Stimulated activated CD4-positive, alpha-beta T cell treated with anti-CD3 and anti-CD28 coated beads, Interleukin-2, amount 100 ng/mL, for 4 hours (primary cell): ENCODE results near the gene SHROOM1.

ENCODE experiments used
- DNase-seq: peaks from one replicate; pipeline ENCODE4 v3.0.0-alpha.2; 2020; ENCODE audit warnings: low read depth

Gene SHROOM1

GRCh38 chr5:132850066-132850465 is 19.6 kb upstream of the SHROOM1 start:
- no peak for DNase-seq

DNA sequence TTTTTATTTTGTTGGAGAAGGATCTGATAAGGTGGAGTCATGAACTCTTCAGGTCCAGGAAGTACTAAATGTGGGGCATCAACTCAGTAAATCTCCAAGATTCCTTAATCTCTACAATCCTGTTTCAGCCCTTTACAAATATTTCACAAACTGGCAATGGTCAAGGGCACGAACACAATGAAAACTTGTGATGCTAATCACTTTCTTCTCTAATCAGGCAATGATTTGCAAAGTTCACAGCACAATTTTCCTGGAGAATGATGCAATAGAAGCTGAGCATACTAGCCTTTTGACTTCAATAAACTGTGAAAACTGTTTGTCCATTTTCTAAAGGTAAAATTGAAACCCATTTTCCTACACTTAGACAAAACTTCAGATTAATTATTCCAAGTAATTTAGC is 18.9 kb upstream of the SHROOM1 start:
- no peak for DNase-seq

DNA sequence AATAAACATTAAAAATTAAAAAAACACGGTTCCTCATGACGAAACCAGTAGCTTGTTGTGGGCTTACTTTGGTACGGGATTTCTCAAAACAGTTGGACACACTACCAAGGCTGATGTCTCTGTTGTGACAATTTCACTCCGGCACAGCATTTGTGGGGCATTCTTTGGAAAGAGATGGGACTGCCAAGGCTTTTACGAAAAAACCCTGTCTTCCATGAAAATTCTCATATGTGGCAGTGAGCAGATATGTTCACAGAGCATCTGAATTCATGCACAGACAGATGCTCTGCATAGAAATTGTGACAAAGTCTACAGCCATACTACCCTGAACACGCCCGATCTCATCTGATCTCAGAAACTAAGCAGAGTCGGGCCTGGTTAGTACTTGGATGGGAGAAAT is 17.8 kb upstream of the SHROOM1 start:
- DNase-seq = no peak

GRCh38 chr5:132841305-132841704 is 10.9 kb upstream of the SHROOM1 start:
- DNase-seq = no peak

DNA sequence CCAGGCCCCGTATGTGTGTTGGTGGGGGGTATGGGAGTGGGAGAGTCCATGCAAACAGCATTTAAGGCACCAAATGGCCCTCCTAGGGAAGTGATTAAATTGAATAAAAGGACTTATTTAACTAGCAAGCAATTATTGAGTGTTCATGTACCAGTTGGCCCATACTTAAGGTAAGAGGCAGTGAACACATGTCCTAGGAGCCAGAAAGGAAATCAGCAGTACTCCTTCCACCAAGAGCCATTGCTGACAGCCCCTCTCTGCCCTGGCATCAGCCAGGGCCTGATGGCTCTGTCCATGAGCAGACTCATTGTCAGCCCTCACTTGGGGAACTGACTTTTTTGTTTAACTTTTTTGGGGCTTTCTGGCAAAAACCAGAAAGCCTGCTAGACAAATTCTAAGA is 10.4 kb upstream of the SHROOM1 start:
- DNase-seq = no peak

DNA sequence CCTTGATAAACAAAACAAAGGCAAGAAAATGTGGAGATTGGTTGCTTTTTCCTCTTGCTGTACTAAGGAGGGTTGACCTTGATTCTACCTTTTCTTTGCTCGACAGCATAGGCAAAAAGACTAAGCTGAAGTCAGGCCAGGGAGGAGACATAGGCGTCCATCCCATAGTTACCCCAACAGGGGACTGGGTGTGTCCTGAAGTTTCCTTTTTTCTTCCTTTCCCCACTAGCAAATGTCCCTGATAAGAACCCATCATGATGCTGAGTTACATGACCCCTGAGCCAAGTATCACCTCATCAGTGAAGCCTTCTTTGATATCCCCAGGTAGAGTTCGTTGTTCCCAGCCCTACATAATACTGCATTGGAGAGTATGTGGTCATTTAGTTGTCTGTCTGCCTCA is 9.9 kb upstream of the SHROOM1 start:
- DNase-seq = no peak

GRCh38 chr5:132839426-132840301 is 9.2 kb upstream of the SHROOM1 start:
- no peak for DNase-seq

DNA sequence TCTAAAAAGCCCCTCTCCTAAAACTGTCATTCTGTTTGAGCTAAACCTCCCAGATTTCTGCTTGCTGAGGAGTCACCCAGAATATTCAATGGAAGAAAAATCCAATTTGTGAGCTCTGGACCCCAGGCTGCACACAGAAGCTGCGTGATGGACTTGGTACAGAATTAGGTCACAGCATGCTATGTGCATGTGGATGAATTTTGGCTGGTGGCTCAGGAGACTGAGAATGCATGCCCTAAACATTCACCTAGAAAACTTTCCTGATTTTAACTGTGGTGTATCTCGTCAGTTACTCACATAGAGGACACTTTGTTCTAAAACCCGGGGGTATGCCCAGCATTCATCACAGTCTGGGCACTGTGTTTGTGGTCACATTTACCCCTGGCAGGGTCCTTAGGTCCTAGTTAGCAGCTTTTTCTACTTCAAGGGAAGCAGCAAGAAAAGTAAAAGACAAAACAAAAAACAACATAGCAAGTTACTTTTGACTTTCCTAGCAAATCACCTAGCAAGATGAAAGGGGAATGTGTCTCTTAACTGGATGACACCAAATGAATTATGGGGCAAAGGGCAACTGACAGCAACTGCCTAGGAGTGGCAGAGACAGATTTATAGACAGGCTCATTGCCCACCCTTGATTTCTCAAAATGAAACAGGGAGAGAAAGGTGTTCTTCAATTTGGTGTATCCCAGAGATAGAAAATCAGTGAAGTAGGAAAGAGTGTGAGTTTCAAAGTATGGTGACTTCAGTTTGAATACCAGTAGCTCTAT is 8.3 kb upstream of the SHROOM1 start:
- no peak for DNase-seq

- no peak for DNase-seq
Measured at GRCh38 chr5:132837868-132838267, 7.4 kb upstream of the SHROOM1 start.

DNA sequence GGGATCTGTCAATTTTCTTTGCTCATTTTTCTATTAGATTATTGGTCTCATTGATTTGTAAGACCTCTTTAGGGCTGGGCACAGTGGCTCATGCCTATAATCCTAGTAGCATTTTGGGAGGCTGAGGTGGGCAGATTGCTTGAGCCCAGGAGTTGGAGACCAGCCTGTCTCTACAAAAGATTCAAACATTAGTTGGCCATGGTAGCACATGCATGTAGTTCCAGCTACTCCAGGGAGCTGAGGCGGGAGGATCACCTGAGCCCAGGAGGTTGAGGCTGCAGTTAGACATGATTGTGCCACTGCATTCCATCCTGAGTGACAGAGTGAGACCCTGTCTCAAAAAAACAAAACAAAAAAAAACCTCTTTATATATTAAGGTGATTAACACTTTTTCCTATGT is 6.4 kb upstream of the SHROOM1 start:
- DNase-seq = no peak

GRCh38 chr5:132834057-132834456 is 3.6 kb upstream of the SHROOM1 start:
- no peak for DNase-seq

DNA sequence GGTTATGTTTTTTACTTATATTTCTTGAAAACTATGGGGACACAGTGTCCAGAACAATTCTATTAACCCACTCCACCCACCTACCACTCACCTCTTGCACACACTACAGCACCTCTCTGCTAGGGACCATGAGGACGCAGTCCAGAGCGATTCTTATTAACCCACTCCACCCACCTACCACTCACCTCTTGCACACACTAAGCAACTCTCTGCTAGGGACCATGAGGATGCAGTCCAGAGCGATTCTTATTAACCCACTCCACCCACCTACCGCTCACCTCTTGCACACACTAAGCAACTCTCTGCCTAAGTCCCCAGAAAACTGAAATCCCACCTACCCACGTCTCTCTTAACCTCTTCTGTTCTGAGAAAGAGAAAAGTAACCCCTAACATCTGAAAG is 2.2 kb upstream of the SHROOM1 start:
- no peak for DNase-seq

- DNase-seq = no peak
Measured at GRCh38 chr5:132831095-132831860, 831 bp upstream of the SHROOM1 start.

DNA sequence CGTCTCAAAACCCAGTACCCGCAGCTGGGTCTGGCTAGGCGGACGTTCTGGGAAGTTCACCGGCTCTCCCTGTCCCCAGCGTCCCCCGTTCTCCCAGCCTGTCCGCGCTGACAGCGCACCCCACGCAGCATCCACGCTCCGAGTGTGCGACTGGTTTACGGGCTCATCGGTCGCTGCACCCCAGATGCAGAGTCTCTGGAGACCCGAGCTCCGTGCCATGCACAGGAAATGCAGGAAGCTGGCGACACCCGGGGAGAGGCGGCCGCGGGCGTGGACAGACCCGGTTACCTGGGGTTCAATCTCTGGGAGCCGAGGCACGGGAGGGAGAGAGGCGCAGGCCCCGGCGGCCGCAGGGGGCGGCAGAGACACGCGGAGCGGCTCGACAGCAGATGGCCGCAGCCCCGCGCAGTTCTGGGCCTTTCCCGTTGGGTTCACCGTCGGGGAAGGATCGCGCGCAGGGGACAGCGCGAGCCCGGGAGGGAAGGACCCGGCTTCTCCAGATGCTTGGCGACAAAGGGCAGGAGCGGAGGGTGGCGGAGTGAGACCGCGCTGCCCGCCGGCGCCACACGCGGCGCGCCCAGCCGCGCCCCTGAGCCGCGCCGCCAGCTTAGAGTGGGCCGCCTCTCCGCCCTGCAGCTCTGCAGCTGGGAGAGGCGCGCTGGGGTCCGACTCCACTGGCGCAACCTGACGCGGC is 558 bp downstream of the SHROOM1 start:
- peak; percentile 51 for DNase-seq

DNA sequence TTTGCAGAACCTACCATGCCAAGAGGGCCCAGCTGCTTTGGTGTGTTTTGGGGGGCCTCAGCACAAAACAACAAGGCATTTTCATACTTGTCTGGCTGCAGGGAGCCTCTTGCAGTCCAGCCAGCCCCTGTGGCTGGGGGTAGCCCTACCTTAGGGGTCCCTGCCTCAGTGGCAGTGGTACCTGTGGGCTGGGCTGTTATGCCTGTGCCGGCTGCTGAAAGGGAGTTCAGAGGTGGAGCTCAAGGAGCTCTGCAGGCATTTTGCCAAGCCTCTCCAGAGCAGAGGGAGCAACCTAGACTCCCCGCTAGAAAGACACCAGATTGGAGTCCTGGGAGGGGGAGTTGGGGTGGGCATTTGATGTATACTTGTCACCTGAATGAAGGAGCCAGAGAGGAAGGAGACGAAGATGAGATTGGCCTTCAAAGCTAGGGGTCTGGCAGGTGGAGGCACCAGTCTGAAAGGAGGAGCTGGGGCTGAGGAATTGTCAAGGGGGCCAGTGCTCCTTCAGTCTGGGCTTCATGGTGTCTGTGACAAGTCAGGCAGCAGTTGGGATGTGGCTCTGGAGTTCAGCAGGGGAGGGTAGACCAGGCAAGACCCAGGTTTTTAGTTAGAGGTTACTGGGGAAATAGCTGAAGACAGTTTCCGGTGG is 1.5 kb downstream of the SHROOM1 start:
- DNase-seq = no peak

DNA sequence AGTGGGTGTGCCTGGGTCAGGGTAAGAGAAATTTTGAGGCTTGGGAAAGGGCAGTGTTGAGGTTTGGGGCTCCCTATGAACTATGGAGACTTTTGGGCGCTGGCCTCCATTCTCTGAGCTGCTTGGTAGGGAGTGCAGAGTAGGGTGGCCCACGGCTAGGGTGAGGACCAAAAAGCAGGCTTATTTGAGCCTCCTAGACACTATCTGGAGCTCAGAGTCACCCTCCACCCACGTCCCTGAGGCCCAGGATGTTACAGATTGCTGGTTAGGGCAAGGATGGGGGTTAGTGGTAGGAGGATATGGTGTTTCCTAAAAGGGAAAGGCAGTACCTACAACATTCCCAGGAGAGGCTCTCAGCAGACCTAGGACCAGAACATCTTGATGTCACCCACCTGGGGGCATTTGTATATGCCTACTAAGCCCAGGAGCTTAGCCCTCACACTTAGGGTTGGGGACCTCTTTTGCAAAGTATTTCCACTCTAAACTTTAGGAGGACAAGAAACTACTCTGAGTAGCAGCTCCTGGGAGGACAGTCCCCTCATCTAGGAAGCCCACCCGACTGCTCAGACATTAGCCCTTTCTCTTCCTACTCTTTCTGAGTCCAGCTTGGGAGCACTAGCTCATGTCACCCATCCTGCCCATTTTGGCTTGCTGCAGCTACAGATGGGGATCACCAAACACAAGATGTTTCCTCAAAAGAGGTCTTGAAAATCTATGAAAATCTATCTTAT is 2.3 kb downstream of the SHROOM1 start:
- DNase-seq = no peak

DNA sequence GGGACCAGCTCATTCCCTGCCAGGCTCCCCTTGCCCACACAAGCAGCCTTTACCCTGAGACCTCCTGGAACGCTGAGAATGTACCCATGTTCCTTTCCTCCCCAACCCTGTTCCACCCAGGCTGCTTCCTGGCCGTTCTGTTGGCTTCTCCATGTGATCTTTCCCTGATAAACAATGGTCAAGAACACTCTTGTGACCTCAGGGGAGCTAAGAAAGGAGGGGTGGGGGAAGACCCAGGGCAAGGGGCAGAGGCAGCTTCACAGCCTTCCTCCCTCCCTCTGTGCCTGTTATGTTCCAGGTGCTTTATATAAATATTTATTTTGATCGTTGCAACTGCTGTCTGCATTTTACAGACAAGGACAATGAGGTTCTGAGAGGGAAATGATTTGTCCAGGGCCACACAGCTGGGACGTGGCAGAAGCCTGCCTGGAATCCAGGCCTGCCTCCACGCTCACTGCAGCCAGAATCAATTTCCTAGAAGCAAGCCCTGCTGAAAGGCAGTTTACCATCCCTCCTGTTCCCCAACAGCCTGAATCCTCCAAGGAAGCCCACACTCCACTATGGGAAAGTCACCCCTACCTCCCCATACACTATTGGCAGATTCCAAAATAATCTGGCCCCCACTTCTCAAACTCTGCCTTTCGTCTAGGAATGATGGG is 3.9 kb downstream of the SHROOM1 start:
- DNase-seq = no peak

- no peak for DNase-seq
Measured at GRCh38 chr5:132825834-132826391, 4.5 kb downstream of the SHROOM1 start.

- DNase-seq = no peak
Measured at GRCh38 chr5:132825033-132825833, 5.2 kb downstream of the SHROOM1 start.
